ENCODE measurements around the gene USP31. TPM values are rescaled to one million over a fixed set of nuclear protein-coding genes. Genes with fewer than 3 reads are reported as not detected.

The USP31 gene
- total RNA-seq, 1 donor from 2014 or later, result 10.0 TPM

- Mint-ChIP-seq H3K4me3 (no peak overlapping the region), H3K9me3 (peaks cover 4% of the 10 kb centered on the region), H3K27me3 (no peaks in the 10 kb centered on the region), H3K4me1 (no peaks in the 10 kb centered on the region), H3K27ac (no peak overlapping the region), H3K36me3 (ENCODE audit: low read depth) (no peaks in the 10 kb centered on the region)
- intact Hi-C loops (cut with micrococcal nuclease), result no loop called here
- DNase-seq, result no peak
These were observed 114.0 kb downstream of the USP31 start for GRCh38 chr16:23035240-23035639.

GRCh38 chr16:23031508-23032098, 117.6 kb downstream of the USP31 start:
- intact Hi-C loops (cut with micrococcal nuclease), result no loop called here
- no peak for DNase-seq
- Mint-ChIP-seq H3K9me3 (peaks cover 4% of the 10 kb centered on the region), H3K4me1 (no peaks in the 10 kb centered on the region), H3K27ac (no peak overlapping the region), H3K4me3 (no peak overlapping the region), H3K27me3 (no peaks in the 10 kb centered on the region), H3K36me3 (ENCODE audit: low read depth) (no peaks in the 10 kb centered on the region)

GRCh38 chr16:23029733-23030420, 119.4 kb downstream of the USP31 start:
- H3K4me3 Mint-ChIP-seq, result no peak overlapping the region
- no peak for DNase-seq

GRCh38 chr16:23027386-23027785, 121.9 kb downstream of the USP31 start:
- Mint-ChIP-seq H3K4me1 (no peaks in the 10 kb centered on the region), H3K27me3 (no peaks in the 10 kb centered on the region), H3K9me3 (no peaks in the 10 kb centered on the region), H3K4me3 (no peak overlapping the region), H3K27ac (no peak overlapping the region), H3K36me3 (ENCODE audit: low read depth) (no peaks in the 10 kb centered on the region)
- intact Hi-C loops (cut with micrococcal nuclease), result no loop called here
- no peak for DNase-seq

More at GRCh38 chr16:23029733-23030420, 119.4 kb downstream of the USP31 start:
- Mint-ChIP-seq H3K36me3 (ENCODE audit: low read depth) (no peaks in the 10 kb centered on the region), H3K9me3 (peaks cover 4% of the 10 kb centered on the region), H3K4me1 (no peaks in the 10 kb centered on the region), H3K27me3 (no peaks in the 10 kb centered on the region), H3K27ac (no peak overlapping the region)
- intact Hi-C loops (cut with micrococcal nuclease), result no loop called here

GRCh38 chr16:23026784-23027362, 122.4 kb downstream of the USP31 start:
- no peaks in the 10 kb centered on the region for H3K9me3 Mint-ChIP-seq
- no peak overlapping the region for H3K4me3 Mint-ChIP-seq
- no peaks in the 10 kb centered on the region for H3K4me1 Mint-ChIP-seq
- intact Hi-C loops (cut with micrococcal nuclease), result no loop called here
- H3K36me3 Mint-ChIP-seq (ENCODE audit: low read depth), result no peaks in the 10 kb centered on the region
- H3K27ac Mint-ChIP-seq, result no peak overlapping the region
- no peaks in the 10 kb centered on the region for H3K27me3 Mint-ChIP-seq
- peak; percentile 57 for DNase-seq

- H3K27me3 Mint-ChIP-seq, result no peaks in the 10 kb centered on the region
- DNase-seq, result no peak
- no peak overlapping the region for H3K27ac Mint-ChIP-seq
- H3K36me3 Mint-ChIP-seq (ENCODE audit: low read depth), result no peaks in the 10 kb centered on the region
- no peaks in the 10 kb centered on the region for H3K4me1 Mint-ChIP-seq
- intact Hi-C loops (cut with micrococcal nuclease), result no loop called here
- H3K4me3 Mint-ChIP-seq, result no peak overlapping the region
- no peaks in the 10 kb centered on the region for H3K9me3 Mint-ChIP-seq
These were observed 123.5 kb downstream of the USP31 start for GRCh38 chr16:23025692-23026307.

- H3K4me1 Mint-ChIP-seq, result no peaks in the 10 kb centered on the region
- H3K9me3 Mint-ChIP-seq, result no peaks in the 10 kb centered on the region
- no peak overlapping the region for H3K4me3 Mint-ChIP-seq
- intact Hi-C loops (cut with micrococcal nuclease), result no loop called here
- no peaks in the 10 kb centered on the region for H3K36me3 Mint-ChIP-seq (ENCODE audit: low read depth)
- DNase-seq, result no peak
- no peak overlapping the region for H3K27ac Mint-ChIP-seq
- no peaks in the 10 kb centered on the region for H3K27me3 Mint-ChIP-seq
These were observed 125.2 kb downstream of the USP31 start for GRCh38 chr16:23024044-23024443.

DNA sequence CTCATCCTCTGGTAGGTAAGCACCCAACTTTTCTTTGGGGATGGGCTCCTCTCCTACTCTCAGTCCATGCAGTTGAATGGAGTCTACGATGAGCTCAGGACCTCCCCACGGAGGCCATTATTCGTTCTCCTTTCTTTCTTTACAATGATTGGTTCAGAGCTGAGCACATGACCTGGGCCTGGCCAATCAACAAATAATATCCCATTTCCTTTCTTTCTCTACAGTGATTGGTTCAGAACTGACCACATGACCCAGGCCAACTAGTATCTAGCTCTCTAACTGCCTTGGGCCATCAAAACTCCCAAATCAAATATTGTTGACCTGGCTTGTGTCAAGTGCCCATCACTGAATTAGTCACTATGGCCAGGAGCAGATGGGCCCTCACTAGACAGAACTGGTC, 129.2 kb downstream of the USP31 start:
- H3K4me3 Mint-ChIP-seq, result no peak overlapping the region
- no peak for DNase-seq
- no peaks in the 10 kb centered on the region for H3K4me1 Mint-ChIP-seq
- H3K36me3 Mint-ChIP-seq (ENCODE audit: low read depth), result no peaks in the 10 kb centered on the region
- intact Hi-C loops (cut with micrococcal nuclease), result no loop called here
- no peak overlapping the region for H3K27ac Mint-ChIP-seq
- H3K27me3 Mint-ChIP-seq, result no peaks in the 10 kb centered on the region
- no peaks in the 10 kb centered on the region for H3K9me3 Mint-ChIP-seq

- H3K27ac Mint-ChIP-seq, result no peak overlapping the region
- H3K27me3 Mint-ChIP-seq, result no peaks in the 10 kb centered on the region
- no peaks in the 10 kb centered on the region for H3K36me3 Mint-ChIP-seq (ENCODE audit: low read depth)
- no peaks in the 10 kb centered on the region for H3K9me3 Mint-ChIP-seq
- intact Hi-C loops (cut with micrococcal nuclease), result no loop called here
- peaks cover 3% of the 10 kb centered on the region for H3K4me1 Mint-ChIP-seq
- no peak for DNase-seq
- no peak overlapping the region for H3K4me3 Mint-ChIP-seq
These were observed 132.9 kb downstream of the USP31 start for GRCh38 chr16:23016368-23016767.

- peaks cover 3% of the 10 kb centered on the region for H3K4me1 Mint-ChIP-seq
- intact Hi-C loops (cut with micrococcal nuclease), result no loop called here
- no peaks in the 10 kb centered on the region for H3K36me3 Mint-ChIP-seq (ENCODE audit: low read depth)
- no peak overlapping the region for H3K4me3 Mint-ChIP-seq
- no peak for DNase-seq
- H3K9me3 Mint-ChIP-seq, result no peaks in the 10 kb centered on the region
- no peaks in the 10 kb centered on the region for H3K27me3 Mint-ChIP-seq
- no peak overlapping the region for H3K27ac Mint-ChIP-seq
These were observed 133.7 kb downstream of the USP31 start for GRCh38 chr16:23015580-23015979.

DNA sequence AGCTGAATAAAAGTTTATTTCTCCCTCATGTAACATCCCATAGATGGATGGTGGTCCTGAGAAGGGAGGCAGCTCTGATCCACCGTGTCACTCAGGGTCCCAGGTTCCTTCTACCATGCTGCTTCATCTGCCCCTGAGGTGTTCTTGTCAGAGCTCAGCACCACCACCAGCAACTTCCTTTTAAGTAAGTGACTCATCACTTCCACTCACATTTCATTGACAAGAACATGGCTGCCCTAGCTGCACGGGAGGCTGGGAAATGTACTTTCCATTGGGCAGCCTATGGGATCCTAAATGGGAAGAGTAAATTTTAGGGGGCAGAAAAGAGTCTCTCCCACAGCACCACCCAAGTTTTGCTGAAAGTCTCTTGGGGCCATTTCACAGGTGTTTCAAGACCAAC, 134.7 kb downstream of the USP31 start:
- no peaks in the 10 kb centered on the region for H3K36me3 Mint-ChIP-seq (ENCODE audit: low read depth)

More for the DNA sequence above, 134.7 kb downstream of the USP31 start:
- H3K4me3 Mint-ChIP-seq, result no peak overlapping the region
- no peak overlapping the region for H3K27ac Mint-ChIP-seq
- H3K9me3 Mint-ChIP-seq, result no peaks in the 10 kb centered on the region
- no peak for DNase-seq
- peaks cover 3% of the 10 kb centered on the region for H3K4me1 Mint-ChIP-seq
- peaks cover 3% of the 10 kb centered on the region for H3K27me3 Mint-ChIP-seq
- intact Hi-C loops (cut with micrococcal nuclease), result no loop called here

Other genes starting within 250 kb of the USP31 start
- not detected in 2 replicates for gene SCNN1G, start 33.3 kb upstream of the USP31 start, total RNA-seq
- not detected in 2 replicates for gene SCNN1B, start 152.8 kb upstream of the USP31 start, total RNA-seq

Measured in activated CD4-positive, alpha-beta T cell treated with anti-CD3 and anti-CD28 coated beads, Interleukin-2, amount 10 ng/mL, durations not matched to agents 24 days and 14 days (primary cell).